DMS53 treated with DMSO at 0.1 percent for 48 hours (cell line): ENCODE results near the gene RNF7.
"Not testable (repeated sequence)": the region's sequence is repeated elsewhere in the genome, so short reads cannot be mapped to it uniquely, and the experiment has no call there.

Experiments used
- DNase-seq: peaks from one replicate; lab custom pipeline; 2025; ENCODE audit not compliant: unreplicated experiment; lab: John Stamatoyannopoulos, UW

RNF7 gene

DNA sequence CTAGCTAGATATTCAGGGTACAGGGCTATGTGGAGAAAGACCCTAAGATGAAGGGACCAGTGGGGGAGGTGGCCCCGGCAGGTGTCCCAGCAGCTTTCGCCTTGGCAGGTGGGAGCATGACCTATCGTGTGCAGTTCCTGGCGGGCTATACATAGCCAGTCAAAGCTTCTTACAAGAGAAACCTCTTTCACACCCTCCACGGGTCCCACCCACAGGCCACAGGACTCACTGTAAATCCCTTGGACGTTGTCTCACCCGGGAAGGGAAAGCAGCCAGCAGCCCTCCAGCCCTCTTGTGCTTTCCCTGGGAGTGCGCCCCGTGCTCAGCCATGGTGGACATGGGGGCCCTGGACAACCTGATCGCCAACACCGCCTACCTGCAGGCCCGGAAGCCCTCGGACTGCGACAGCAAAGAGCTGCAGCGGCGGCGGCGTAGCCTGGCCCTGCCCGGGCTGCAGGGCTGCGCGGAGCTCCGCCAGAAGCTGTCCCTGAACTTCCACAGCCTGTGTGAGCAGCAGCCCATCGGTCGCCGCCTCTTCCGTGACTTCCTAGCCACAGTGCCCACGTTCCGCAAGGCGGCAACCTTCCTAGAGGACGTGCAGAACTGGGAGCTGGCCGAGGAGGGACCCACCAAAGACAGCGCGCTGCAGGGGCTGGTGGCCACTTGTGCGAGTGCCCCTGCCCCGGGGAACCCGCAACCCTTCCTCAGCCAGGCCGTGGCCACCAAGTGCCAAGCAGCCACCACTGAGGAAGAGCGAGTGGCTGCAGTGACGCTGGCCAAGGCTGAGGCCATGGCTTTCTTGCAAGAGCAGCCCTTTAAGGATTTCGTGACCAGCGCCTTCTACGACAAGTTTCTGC is 40.1 kb downstream of the RNF7 start:
- DNase-seq: no peak

DNA sequence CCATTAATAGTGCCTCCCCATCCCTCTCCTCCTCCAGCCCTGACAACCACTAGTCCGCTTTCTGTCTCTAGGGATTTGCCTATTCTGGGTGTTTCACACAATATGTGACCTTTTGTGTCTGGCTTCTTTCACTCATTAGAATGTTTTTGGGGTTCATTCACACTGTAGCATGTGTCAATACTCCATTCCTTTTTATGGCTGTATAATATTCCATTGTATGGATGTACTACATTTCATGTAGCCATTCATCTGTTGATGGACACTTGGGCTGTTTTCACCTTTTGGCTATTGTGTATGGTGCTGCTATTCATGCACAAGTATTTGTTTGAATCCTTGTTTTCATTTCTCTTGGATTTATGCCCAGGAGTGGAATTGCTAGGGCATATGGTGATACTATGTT is 41.6 kb downstream of the RNF7 start:
- no peak for DNase-seq

DNA sequence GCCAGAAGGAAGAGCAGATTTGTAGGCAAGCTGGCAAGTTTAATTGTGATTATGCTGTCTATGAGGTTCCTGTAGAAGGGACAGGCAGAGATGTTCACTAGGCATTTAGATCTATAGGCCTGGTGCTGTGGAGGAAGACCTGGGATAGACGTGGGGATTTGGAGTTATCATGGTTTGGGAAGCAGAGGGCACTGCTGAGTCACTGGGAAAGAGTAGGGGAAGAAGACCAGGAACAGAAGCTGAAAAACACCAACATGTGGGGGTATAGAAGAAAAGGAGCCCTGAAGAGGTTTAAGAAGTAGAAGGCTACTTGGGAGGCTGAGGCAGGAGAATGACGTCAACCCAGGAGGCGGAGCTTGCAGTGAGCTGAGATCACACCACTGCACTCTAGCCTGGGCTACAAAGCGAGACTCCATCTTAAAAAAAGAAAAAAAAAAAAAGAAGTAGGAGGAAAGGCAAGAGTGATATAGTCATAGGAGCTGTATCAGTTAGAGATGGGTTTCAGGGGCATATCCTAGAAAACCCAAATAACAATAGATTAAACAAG is 44.4 kb downstream of the RNF7 start:
- DNase-seq: no peak

DNA sequence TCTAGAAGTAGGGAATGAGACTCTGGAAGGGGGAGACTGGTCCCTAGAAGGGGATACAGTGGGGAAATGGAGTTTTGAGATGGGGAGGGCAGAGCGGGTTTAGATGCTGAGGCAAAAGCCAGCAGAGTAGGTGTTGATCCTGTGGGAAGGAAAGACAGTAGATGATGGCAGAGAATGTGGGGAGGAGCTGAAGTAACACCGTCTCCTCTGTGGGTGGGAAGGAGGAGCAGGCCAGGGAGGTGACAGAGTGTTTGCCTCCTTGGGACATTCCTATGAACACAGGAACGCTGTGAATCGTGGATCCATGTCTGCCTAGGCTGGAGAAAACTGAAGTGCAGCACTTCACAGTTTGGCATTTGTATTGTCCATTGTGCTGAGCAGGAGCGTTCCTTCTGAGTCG is 45.5 kb downstream of the RNF7 start:
- DNase-seq: no peak

GRCh38 chr3:141784096-141784495 is 46.0 kb downstream of the RNF7 start:
- no peak for DNase-seq

GRCh38 chr3:141784531-141784930 is 46.4 kb downstream of the RNF7 start:
- DNase-seq: no peak

DNA sequence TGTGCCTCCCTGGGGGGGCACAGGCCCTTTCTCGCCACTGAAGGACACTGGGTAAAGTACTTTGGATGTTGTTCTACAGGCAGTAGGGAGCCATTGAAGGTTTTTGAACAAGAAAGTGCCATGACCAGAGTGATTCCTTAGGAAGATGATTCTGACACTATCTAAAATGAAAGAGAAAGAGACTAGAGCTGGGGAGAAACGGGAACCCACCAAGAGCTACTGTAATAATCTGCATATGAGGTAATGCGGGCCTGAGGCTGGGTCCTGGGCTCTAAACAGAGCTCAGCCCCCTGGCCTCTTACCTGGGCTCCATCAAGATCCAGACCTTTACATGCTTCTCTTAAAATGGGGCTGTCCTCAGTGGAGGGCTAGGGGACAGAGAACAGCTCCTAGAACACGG is 50.1 kb downstream of the RNF7 start:
- no peak for DNase-seq

DNA sequence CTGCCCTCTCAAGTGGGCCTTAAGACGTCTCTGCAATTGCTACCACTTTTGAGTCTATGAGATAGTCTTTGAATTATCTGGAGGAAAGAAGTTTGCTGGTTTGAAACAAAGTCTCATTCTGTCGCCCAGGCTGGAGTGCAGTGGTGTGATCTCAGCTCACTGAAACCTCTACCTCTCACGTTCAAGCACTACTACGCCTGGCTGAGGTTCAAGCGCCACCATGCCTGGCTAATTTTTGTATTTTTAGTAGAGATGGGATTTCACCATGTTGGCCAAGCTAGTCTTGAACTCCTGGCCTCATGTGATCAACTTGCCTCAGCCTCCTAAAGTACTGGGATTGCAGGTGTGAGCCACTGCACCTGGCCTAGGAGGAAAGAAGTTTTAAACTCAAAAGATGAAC is 50.7 kb downstream of the RNF7 start:
- not testable (repeated sequence) for DNase-seq

- DNase-seq: no peak
Observed at GRCh38 chr3:141789281-141789680, 51.2 kb downstream of the RNF7 start.

- DNase-seq: no peak
Observed at GRCh38 chr3:141790171-141790570, 52.1 kb downstream of the RNF7 start.

GRCh38 chr3:141792495-141792894 is 54.4 kb downstream of the RNF7 start:
- DNase-seq: no peak

DNA sequence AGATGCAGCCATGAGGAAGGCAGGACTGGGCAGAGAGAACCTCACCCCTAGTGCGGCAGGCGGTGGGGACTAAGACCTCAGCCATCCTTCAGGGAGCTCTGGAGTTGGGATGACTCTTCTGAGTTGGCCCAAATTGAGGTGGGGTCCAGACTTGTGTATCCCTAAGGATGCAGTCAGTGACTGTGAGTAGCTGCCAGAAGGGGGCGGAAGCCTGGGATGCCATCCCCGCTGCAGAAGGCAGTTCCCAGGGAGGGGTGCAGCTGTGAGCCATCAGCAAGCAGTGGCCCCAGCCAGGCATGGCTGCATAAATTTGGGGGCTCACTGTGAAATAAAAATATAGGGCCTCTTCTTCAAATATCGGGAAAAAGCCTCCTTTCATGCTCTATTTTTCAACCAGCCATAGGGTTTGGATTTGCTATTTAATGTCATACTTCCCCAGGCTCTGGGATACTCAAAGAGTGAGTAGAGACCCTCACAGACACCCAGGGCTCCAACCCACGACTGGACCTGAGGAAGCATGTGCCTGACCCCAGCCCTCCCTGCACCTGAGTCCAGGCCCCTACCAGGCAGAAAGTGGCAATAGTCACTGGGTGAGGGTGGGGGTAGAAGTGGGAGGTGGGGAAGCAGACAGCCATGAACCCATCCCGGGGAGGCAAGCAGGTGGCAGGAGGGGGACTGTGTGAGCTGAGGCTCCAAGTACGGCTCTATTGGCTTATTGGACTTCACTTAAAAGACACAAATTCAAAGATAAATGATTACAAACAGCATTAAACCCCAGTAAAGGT is 55.6 kb downstream of the RNF7 start:
- DNase-seq: no peak

GRCh38 chr3:141795276-141795675 is 57.2 kb downstream of the RNF7 start:
- DNase-seq: no peak

DNA sequence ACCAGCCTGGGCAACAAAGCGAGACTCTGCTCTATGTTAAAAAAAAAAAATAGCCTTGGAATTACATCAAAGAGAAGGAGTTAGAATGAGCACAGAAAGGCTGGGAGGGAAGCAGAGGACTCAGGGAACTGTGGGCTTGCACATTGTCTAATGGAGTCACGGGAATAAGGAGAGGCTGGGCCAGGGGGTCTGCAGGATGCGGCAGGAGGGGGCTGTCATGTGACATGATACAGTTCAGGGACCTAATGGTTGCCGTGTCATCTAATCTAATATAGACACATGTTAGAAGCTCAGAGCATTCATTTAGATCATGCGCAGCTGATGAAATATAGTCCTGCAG is 57.6 kb downstream of the RNF7 start:
- DNase-seq: no peak

DNA sequence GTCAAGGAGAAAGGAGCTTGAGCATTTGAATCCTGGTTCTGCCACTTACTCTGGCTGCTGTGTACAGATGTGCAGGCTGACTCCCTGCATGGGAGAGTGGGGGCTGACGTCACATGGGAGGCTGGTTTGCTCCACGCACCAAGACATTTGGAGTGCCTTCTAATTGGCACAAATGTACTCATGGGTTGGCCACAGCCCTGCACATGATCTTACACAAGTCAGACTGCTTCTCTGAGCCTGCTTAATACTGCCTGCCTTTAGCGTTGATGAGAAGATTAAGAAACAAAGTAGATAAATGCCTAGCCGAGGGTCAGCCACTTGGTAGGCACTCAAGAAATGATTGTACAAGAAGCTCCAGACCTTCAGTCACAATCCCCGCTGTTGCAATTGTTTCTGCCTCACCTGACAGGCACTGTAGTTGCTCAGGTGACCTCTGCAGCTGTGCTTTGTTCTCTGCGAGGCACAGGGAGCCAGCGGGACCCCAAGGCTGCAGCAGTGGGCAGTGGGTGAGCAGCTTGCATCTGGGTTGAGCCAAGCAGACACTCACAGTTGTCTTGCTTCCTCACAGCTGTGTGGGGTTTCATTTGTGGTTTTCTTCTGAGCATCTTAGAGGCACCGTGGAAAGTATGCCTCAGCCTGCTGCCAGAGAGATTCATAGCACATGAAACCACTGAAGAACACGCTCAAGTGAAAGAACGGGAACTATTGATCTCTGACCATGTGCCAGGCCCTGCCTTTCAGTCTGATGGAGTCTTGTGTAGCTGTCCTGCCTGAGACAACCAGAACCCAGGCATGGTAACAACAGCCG is 58.2 kb downstream of the RNF7 start:
- no peak for DNase-seq
